Prostate gland (tissue), 2 donors: ENCODE measurements around the gene CERS6. TPM values are rescaled to one million over a fixed set of nuclear protein-coding genes. Genes with fewer than 3 reads are reported as not detected.

Experiments used
- DNase-seq: peaks from one replicate; pipeline ENCODE4 v3.0.0-alpha.2; 2019; ENCODE audit warnings: low spot score
- H3K27ac ChIP-seq, 2 donors: fragments of 200-600 bp; sonication (generic); 2 replicates each; pipeline ENCODE4 v1.5.1; 2017 to 2019
- H3K27me3 ChIP-seq: fragments of 200-600 bp; sonication (generic); replicated peaks from 2 replicates; pipeline ENCODE4 v1.5.1; 2019; ENCODE audit not compliant: insufficient read depth
- H3K36me3 ChIP-seq, 2 donors: fragments of 200-600 bp; sonication (generic); 1 replicate in 1 of 2; 2 replicates in 1 of 2; pipeline versions ENCODE4 v1.5.1 to v1.8.1; 2017 to 2019
- H3K4me1 ChIP-seq: fragments of 200-600 bp; sonication (generic); replicated peaks from 2 replicates; pipeline ENCODE4 v1.5.1; 2019
- H3K4me3 ChIP-seq, 2 donors: fragments of 200-600 bp; sonication (generic); 2 replicates each; pipeline ENCODE4 v1.5.1; 2017 to 2019
- H3K9me3 ChIP-seq: fragments of 200-600 bp; sonication (generic); 2 replicates; pipeline ENCODE4 v1.5.1; 2017
- POLR2A ChIP-seq: fragments of 450-650 bp; IDR thresholded peaks from one replicate; pipeline ENCODE4 v1.6.1; 2016; ENCODE audit warnings: antibody characterized with exemption, mild to moderate bottlenecking
- POLR2AphosphoS5 ChIP-seq: sonication (generic); formaldehyde crosslinking; IDR thresholded peaks from one replicate; pipeline ENCODE4 v1.6.1; 2017; ENCODE audit warnings: antibody characterized with exemption
- WGBS: methylation state at CpG from one replicate; pipeline ENCODE4 v1.1.5; 2018; 5-methylcytosine and 5-hydroxymethylcytosine counted together
- intact Hi-C: fragments of 100-400 bp; cut with DNase I; formaldehyde crosslinking; loops from one replicate; pipeline ENCODE4 v1.14.2; 2022
- total RNA-seq, 2 donors: library from RNA; depleted of rRNA; stranded (reverse); fragments of >200 nt; gene quantifications; one replicate each; pipeline ENCODE4 v1.1.0, GENCODE V29; 2016
- TF ChIP-seq, protein P1 (sequence below), 4 experiments: fragments of 200-600 bp in 2 of 4; fragments of 450-650 bp in 2 of 4; sonication (generic) in 2 of 4; IDR thresholded peaks; 1 replicate in 3 of 4; 2 replicates in 1 of 4; pipeline ENCODE4 v1.5.1; 2016 to 2019; ENCODE audit warnings: antibody characterized with exemption in 4 of 4, mild to moderate bottlenecking in 2 of 4, moderate library complexity in 2 of 4

The CERS6 gene
- total RNA-seq, 2 donors from 2014 or later, result 30.1 to 67.8 TPM

GRCh38 chr2:168466190-168466737 lies 10.2 kb downstream of the CERS6 start:
- intact Hi-C loops, result no loop called here
- H3K4me1 ChIP-seq, result peaks cover 8% of the 10 kb centered on the region
- DNase-seq, result no peak
- TF ChIP-seq POLR2A, result no peak
- no peak for TF ChIP-seq POLR2AphosphoS5
- TF ChIP-seq, protein P1, sequence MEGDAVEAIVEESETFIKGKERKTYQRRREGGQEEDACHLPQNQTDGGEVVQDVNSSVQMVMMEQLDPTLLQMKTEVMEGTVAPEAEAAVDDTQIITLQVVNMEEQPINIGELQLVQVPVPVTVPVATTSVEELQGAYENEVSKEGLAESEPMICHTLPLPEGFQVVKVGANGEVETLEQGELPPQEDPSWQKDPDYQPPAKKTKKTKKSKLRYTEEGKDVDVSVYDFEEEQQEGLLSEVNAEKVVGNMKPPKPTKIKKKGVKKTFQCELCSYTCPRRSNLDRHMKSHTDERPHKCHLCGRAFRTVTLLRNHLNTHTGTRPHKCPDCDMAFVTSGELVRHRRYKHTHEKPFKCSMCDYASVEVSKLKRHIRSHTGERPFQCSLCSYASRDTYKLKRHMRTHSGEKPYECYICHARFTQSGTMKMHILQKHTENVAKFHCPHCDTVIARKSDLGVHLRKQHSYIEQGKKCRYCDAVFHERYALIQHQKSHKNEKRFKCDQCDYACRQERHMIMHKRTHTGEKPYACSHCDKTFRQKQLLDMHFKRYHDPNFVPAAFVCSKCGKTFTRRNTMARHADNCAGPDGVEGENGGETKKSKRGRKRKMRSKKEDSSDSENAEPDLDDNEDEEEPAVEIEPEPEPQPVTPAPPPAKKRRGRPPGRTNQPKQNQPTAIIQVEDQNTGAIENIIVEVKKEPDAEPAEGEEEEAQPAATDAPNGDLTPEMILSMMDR (IDR thresholded peaks at IDR 0.05), result no peak
- 30% methylated on average over 2 of the region's 2 CpGs for WGBS
- H3K4me3 ChIP-seq, result no peak overlapping the region
- H3K9me3 ChIP-seq, result no peaks in the 10 kb centered on the region
- H3K27ac ChIP-seq, result no peak overlapping the region
- no peaks in the 10 kb centered on the region for H3K36me3 ChIP-seq
- no peaks in the 10 kb centered on the region for H3K27me3 ChIP-seq

- peak; percentile 9 for TF ChIP-seq POLR2AphosphoS5
- TF ChIP-seq POLR2A, result no peak
- peaks cover 8% of the 10 kb centered on the region for H3K4me1 ChIP-seq
- 12% methylated on average over 3 of the region's 3 CpGs for WGBS
These were observed 10.9 kb downstream of the CERS6 start for GRCh38 chr2:168466834-168467565.

GRCh38 chr2:168467729-168468128 lies 11.7 kb downstream of the CERS6 start:
- H3K9me3 ChIP-seq, result no peaks in the 10 kb centered on the region
- peaks cover 8% of the 10 kb centered on the region for H3K4me1 ChIP-seq
- H3K36me3 ChIP-seq, result no peaks in the 10 kb centered on the region
- no peak overlapping the region for H3K27ac ChIP-seq
- 63% methylated on average over 2 of the region's 2 CpGs for WGBS
- no peak for DNase-seq
- no peaks in the 10 kb centered on the region for H3K27me3 ChIP-seq
- TF ChIP-seq POLR2AphosphoS5 (no peak), POLR2A (no peak)
- TF ChIP-seq, protein P1 (IDR thresholded peaks at IDR 0.05), result no peak
- intact Hi-C loops, result no loop called here
- no peak overlapping the region for H3K4me3 ChIP-seq

More at GRCh38 chr2:168466834-168467565, 10.9 kb downstream of the CERS6 start:
- H3K9me3 ChIP-seq, result no peaks in the 10 kb centered on the region
- H3K36me3 ChIP-seq, result no peaks in the 10 kb centered on the region
- no peak overlapping the region for H3K4me3 ChIP-seq
- intact Hi-C loops, result no loop called here
- no peak overlapping the region for H3K27ac ChIP-seq
- DNase-seq, result no peak
- no peaks in the 10 kb centered on the region for H3K27me3 ChIP-seq

GRCh38 chr2:168468354-168468753 lies 12.3 kb downstream of the CERS6 start:
- H3K27me3 ChIP-seq, result no peaks in the 10 kb centered on the region
- H3K4me1 ChIP-seq, result peaks cover 8% of the 10 kb centered on the region
- no peaks in the 10 kb centered on the region for H3K36me3 ChIP-seq
- intact Hi-C loops, result no loop called here
- H3K9me3 ChIP-seq, result no peaks in the 10 kb centered on the region
- no peak for DNase-seq
- no peak overlapping the region for H3K4me3 ChIP-seq
- no peak overlapping the region for H3K27ac ChIP-seq
- TF ChIP-seq, protein P1 (IDR thresholded peaks at IDR 0.05), result no peak
- TF ChIP-seq POLR2AphosphoS5 (no peak), POLR2A (no peak)

DNA sequence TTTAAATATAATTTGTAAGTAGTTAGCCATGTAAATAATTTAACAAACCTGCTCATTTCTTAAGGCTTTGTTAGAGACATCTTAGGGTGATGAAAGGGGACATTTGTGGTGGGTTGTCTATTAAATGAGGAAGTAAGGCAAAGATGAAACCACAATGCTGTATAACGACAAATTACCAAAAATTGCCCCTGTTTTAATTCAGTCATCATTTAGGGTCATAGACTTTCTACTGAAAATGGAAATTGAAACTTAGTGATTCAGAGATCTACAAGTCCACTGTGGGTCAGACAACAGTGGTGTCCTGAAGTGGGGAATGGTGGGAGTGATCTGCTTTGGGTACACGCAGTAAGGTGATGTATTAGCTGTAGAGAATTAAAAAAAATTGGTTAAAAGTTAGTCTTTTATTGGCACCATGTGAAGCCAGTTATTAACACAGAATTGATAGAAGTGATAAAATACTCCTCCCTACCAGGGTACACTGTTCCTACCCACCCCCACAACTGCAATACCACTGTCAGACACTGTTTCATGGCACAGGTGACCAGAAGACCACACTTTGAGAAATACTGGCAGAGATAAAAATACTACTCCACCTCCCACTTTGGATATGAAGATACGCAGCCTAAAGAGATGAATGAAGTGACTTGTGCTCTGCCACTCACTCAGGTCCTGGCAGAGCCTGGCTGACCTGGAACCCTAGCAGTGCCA lies 13.4 kb downstream of the CERS6 start:
- H3K4me3 ChIP-seq, result no peak overlapping the region
- 92% methylated on average over 3 of the region's 3 CpGs for WGBS
- no peaks in the 10 kb centered on the region for H3K27me3 ChIP-seq
- H3K27ac ChIP-seq, result no peak overlapping the region
- H3K4me1 ChIP-seq, result peaks cover 8% of the 10 kb centered on the region
- intact Hi-C loops, result no loop called here
- DNase-seq, result no peak
- TF ChIP-seq POLR2A (no peak), POLR2AphosphoS5 (no peak)
- TF ChIP-seq, protein P1 (IDR thresholded peaks at IDR 0.05), result no peak
- no peaks in the 10 kb centered on the region for H3K9me3 ChIP-seq
- no peaks in the 10 kb centered on the region for H3K36me3 ChIP-seq
